ENCODE data around the gene PRSS2.

DNA sequence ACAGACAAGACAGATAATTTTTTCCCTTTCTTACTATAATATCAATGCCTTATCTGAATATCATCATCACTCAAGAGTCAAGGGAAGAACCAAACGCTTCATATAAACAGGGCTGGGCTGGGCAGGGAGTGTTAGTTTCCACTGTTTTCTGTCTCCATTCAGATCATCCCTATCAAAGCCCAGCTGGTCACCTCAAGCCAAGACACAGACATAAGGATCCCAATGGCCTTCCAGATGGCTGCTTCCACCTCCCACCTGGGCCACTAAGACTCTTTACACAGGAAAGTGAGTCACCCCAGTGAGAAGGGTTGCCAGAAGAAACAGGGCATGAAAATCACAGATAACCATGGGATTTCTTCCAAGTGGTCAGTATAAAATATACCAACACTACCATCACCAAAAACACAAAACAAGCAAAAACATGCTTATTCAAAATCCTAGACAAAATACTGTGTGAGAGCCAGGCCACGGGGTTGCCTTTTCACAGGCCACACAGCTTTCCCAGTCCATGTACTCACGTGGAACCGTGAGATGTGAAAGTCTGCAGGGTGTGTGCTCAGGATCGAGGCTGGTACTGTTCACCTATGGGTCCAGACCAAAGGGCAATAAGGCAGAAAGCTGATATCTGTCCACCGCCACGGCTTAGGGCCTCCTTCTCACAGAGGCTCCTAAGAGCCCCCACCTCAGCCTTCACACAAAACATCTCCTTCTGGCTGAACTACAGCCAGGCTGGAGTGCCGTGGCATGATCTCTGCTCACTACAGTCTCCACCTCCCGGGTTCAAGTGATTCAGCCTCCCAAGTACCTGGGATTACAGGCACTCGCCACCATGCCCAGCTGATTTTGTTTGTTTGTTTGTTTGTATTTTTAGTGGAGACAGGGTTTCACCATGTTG, 15.8 kb upstream of the PRSS2 start:
- TF ChIP-seq, protein P1, sequence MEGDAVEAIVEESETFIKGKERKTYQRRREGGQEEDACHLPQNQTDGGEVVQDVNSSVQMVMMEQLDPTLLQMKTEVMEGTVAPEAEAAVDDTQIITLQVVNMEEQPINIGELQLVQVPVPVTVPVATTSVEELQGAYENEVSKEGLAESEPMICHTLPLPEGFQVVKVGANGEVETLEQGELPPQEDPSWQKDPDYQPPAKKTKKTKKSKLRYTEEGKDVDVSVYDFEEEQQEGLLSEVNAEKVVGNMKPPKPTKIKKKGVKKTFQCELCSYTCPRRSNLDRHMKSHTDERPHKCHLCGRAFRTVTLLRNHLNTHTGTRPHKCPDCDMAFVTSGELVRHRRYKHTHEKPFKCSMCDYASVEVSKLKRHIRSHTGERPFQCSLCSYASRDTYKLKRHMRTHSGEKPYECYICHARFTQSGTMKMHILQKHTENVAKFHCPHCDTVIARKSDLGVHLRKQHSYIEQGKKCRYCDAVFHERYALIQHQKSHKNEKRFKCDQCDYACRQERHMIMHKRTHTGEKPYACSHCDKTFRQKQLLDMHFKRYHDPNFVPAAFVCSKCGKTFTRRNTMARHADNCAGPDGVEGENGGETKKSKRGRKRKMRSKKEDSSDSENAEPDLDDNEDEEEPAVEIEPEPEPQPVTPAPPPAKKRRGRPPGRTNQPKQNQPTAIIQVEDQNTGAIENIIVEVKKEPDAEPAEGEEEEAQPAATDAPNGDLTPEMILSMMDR (IDR thresholded peaks at IDR 0.05): no peak
- TF ChIP-seq, protein P2, sequence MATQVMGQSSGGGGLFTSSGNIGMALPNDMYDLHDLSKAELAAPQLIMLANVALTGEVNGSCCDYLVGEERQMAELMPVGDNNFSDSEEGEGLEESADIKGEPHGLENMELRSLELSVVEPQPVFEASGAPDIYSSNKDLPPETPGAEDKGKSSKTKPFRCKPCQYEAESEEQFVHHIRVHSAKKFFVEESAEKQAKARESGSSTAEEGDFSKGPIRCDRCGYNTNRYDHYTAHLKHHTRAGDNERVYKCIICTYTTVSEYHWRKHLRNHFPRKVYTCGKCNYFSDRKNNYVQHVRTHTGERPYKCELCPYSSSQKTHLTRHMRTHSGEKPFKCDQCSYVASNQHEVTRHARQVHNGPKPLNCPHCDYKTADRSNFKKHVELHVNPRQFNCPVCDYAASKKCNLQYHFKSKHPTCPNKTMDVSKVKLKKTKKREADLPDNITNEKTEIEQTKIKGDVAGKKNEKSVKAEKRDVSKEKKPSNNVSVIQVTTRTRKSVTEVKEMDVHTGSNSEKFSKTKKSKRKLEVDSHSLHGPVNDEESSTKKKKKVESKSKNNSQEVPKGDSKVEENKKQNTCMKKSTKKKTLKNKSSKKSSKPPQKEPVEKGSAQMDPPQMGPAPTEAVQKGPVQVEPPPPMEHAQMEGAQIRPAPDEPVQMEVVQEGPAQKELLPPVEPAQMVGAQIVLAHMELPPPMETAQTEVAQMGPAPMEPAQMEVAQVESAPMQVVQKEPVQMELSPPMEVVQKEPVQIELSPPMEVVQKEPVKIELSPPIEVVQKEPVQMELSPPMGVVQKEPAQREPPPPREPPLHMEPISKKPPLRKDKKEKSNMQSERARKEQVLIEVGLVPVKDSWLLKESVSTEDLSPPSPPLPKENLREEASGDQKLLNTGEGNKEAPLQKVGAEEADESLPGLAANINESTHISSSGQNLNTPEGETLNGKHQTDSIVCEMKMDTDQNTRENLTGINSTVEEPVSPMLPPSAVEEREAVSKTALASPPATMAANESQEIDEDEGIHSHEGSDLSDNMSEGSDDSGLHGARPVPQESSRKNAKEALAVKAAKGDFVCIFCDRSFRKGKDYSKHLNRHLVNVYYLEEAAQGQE (IDR thresholded peaks at IDR 0.05; ENCODE audit: insufficient read depth in 1 of 2, low read depth in 2 of 2, low read length in 1 of 2): no peak
